Left lung (tissue), 10 donors: ENCODE data around the gene WDR37. TPM values are rescaled to one million over a fixed set of nuclear protein-coding genes. Genes with fewer than 3 reads are reported as not detected.
"Not testable (repeated sequence)": the region's sequence is repeated elsewhere in the genome, so short reads cannot be mapped to it uniquely, and the experiment has no call there.

Experiments used
- ATAC-seq: fragments of 200-7000 bp; cut with Tn5 transposase; one replicate; pipeline ENCODE4 v1.9.1; 2020; ENCODE audit warnings: moderate library complexity
- DNase-seq, 4 donors: peaks; one replicate each; pipeline ENCODE4 v3.0.0-alpha.2; 2013 to 2020
- H3K27ac ChIP-seq, 2 donors: fragments of 200-600 bp; sonication (generic) in 1 of 2; one replicate each; pipeline versions ENCODE4 v1.5.0 to v1.8.0; 2020 to 2021
- H3K27me3 ChIP-seq, 2 donors: fragments of 200-600 bp; sonication (generic) in 1 of 2; one replicate each; pipeline versions ENCODE4 v1.5.0 to v1.8.0; 2020 to 2021
- H3K36me3 ChIP-seq, 2 donors: fragments of 200-600 bp; sonication (generic) in 1 of 2; one replicate each; pipeline versions ENCODE4 v1.5.0 to v1.8.0; 2020 to 2021
- H3K4me1 ChIP-seq, 2 donors: fragments of 200-600 bp; one replicate each; pipeline ENCODE4 v1.8.0; 2021
- H3K4me3 ChIP-seq, 2 donors: fragments of 200-600 bp; sonication (generic) in 1 of 2; one replicate each; pipeline versions ENCODE4 v1.5.0 to v1.8.0; 2020 to 2021; ENCODE audit warnings: mild to moderate bottlenecking in 1 of 2
- H3K9me3 ChIP-seq, 2 donors: fragments of 200-600 bp; sonication (generic) in 1 of 2; one replicate each; pipeline versions ENCODE4 v1.5.0 to v1.8.0; 2020 to 2021
- CTCF ChIP-seq, 2 donors: fragments of 200-600 bp; sonication (generic) in 1 of 2; IDR thresholded peaks; one replicate each; pipeline versions ENCODE4 v1.5.0 to v1.8.0; 2021; ENCODE audit warnings: antibody characterized with exemption in 2 of 2
- intact Hi-C, 2 donors: fragments of 100-400 bp; cut with DNase I; formaldehyde crosslinking; loops; one replicate each; pipeline versions ENCODE4 v1.11.2 to v1.14.2; 2022
- polyA plus RNA-seq, 6 donors: library from polyadenylated mRNA; unstranded; fragments of 120-200 nt; gene quantifications; one replicate each; pipeline ENCODE4 v1.2.1, GENCODE V29; 2013; ENCODE audit not compliant: insufficient read length in 6 of 6
- total RNA-seq, 2 donors: library from RNA; stranded (reverse); fragmentation: NEBNext Ultra II Directional; extraction: Animal tissue kit (Norgen Biotek cat#: 25700); gene quantifications; one replicate each; pipeline ENCODE4 v1.2.1, GENCODE V29; 2021
- donor health status: DM: no; HTN: yes; CAD: no.
- donor health status: DM: no; HTN: no; CAD: no.

WDR37 gene
- total and polyA plus RNA-seq, 8 donors, result 16.1 to 23.8 (median 18.1) TPM

- Histone ChIP-seq H3K4me3 (peak overlapping the region in 1 of 2 donors; percentile 93), H3K27ac (peak overlapping the region in 1 of 2 donors; percentile 99)
- intact Hi-C loops, result no loop called here
Observed at GRCh38 chr10:1058017-1058416, 1.8 kb downstream of the WDR37 start.

GRCh38 chr10:1059902-1060301 is 3.7 kb downstream of the WDR37 start:
- Histone ChIP-seq H3K27ac (no peak overlapping the region), H3K9me3 (no peaks in the 10 kb centered on the region), H3K4me1 (peaks cover 2 to 78% of the 10 kb centered on the region in 2 donors), H3K27me3 (no peaks in the 10 kb centered on the region), H3K36me3 (peaks cover 0 to 5% of the 10 kb centered on the region in 2 donors), H3K4me3 (no peak overlapping the region)
- TF ChIP-seq CTCF (IDR thresholded peaks at IDR 0.05), result no peak
- ATAC-seq (no peak), DNase-seq (no peak)
- intact Hi-C loops, result no loop called here

More at GRCh38 chr10:1058017-1058416, 1.8 kb downstream of the WDR37 start:
- DNase-seq (no peak), ATAC-seq (no peak)
- Histone ChIP-seq H3K36me3 (peaks cover 0 to 8% of the 10 kb centered on the region in 2 donors), H3K27me3 (no peaks in the 10 kb centered on the region), H3K9me3 (no peaks in the 10 kb centered on the region), H3K4me1 (peaks cover 8 to 79% of the 10 kb centered on the region in 2 donors)
- TF ChIP-seq CTCF (IDR thresholded peaks at IDR 0.05), result no peak

- intact Hi-C loops, result no loop called here
- Histone ChIP-seq H3K9me3 (no peaks in the 10 kb centered on the region), H3K4me1 (peaks cover 0 to 72% of the 10 kb centered on the region in 2 donors), H3K27ac (peak overlapping the region in 1 of 2 donors; percentile 70), H3K36me3 (peaks cover 0 to 5% of the 10 kb centered on the region in 2 donors), H3K4me3 (no peak overlapping the region), H3K27me3 (no peaks in the 10 kb centered on the region)
- TF ChIP-seq CTCF (IDR thresholded peaks at IDR 0.05), result no peak
- DNase-seq (no peak), ATAC-seq (no peak)
Observed at GRCh38 chr10:1061930-1062774, 6.0 kb downstream of the WDR37 start.

- H3K27me3 ChIP-seq, result no peaks in the 10 kb centered on the region
- peaks cover 0 to 61% of the 10 kb centered on the region in 2 donors for H3K4me1 ChIP-seq
- no peak overlapping the region for H3K4me3 ChIP-seq
- TF ChIP-seq CTCF (IDR thresholded peaks at IDR 0.05), result no peak
- H3K27ac ChIP-seq, result peak overlapping the region in 1 of 2 donors; percentile 70
- H3K9me3 ChIP-seq, result no peaks in the 10 kb centered on the region
- H3K36me3 ChIP-seq, result peaks cover 0 to 5% of the 10 kb centered on the region in 2 donors
- intact Hi-C loops, result no loop called here
- ATAC-seq (no peak), DNase-seq (no peak)
Observed at GRCh38 chr10:1063232-1063865, 7.2 kb downstream of the WDR37 start.

GRCh38 chr10:1064964-1065247 is 8.7 kb downstream of the WDR37 start:
- Histone ChIP-seq H3K36me3 (peaks cover 0 to 5% of the 10 kb centered on the region in 2 donors), H3K4me1 (peaks cover 0 to 61% of the 10 kb centered on the region in 2 donors), H3K4me3 (no peak overlapping the region), H3K27me3 (no peaks in the 10 kb centered on the region), H3K9me3 (no peaks in the 10 kb centered on the region), H3K27ac (peak overlapping the region in 1 of 2 donors; percentile 70)
- intact Hi-C loops, result no loop called here
- DNase-seq, result no peak
- TF ChIP-seq CTCF (IDR thresholded peaks at IDR 0.05), result no peak
- no peak for ATAC-seq

- H3K4me1 ChIP-seq, result peaks cover 0 to 47% of the 10 kb centered on the region in 2 donors
Observed at GRCh38 chr10:1066734-1067133, 10.5 kb downstream of the WDR37 start.

More at GRCh38 chr10:1066734-1067133, 10.5 kb downstream of the WDR37 start:
- DNase-seq, ATAC-seq, H3K27ac ChIP-seq, H3K9me3 ChIP-seq, intact Hi-C loops, H3K27me3 ChIP-seq, H3K4me3 ChIP-seq, H3K36me3 ChIP-seq: not testable (repeated sequence)
